ENCODE measurements around the gene WDR47. TPM values are rescaled to one million over a fixed set of nuclear protein-coding genes. Genes with fewer than 3 reads are reported as not detected.

WDR47 gene
- polyA plus RNA-seq, 2 of the 4 experiments (the other 2 are of a cell fraction), result 5.5 to 10.8 TPM

DNA sequence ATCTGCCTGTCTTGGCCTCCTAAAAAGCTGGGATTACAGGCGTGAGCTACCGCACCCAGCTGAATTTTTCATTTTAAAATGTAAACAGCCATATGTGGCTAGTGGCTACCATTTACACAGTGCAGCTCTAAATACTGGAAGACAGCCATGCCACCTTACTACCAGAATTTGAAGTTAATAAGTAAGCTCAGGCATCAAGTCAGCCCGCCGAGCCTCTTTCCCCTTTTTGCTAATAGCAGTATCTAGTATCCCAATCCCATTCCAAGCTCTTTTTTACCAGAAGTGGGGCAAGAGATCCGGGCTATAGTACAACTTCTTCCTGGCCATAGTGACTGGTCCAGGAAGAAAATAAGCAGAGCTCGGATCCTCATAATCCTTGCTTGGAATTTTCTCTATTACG, 18.8 kb upstream of the WDR47 start:
- Histone ChIP-seq H3K4me3 (no peak overlapping the region), H3K4me2 (no peak overlapping the region), H3K27ac (no peak overlapping the region), H3K9me3 (no peaks in the 10 kb centered on the region), H3K4me1 (no peaks in the 10 kb centered on the region)
- POLR2A ChIA-PET, result interaction anchor here (1.1 kb wide), 1 partner anchor 19 kb away, joined by 4 read pairs; the partner anchor contains the start of gene WDR47
- CTCF ChIA-PET, result interaction anchor here (0.9 to 1.6 kb wide), 5 partner anchors 12 to 52 kb away, joined by 3 to 7 read pairs (median 4); a partner anchor contains a TSS
- FAIRE-seq (no peak), DNase-seq (ENCODE audit: low read depth in 1 of 2, low spot score in 1 of 2) (no peak), ATAC-seq (no peak)
- 64% methylated on average over 7 of the region's 7 CpGs for WGBS (ENCODE audit: missing lambda C conversion rate)
- no peak for TF ChIP-seq TFCP2L1 (CRISPR knock-in tag; IDR thresholded peaks at IDR 0.05)
- TF ChIP-seq, protein P1, sequence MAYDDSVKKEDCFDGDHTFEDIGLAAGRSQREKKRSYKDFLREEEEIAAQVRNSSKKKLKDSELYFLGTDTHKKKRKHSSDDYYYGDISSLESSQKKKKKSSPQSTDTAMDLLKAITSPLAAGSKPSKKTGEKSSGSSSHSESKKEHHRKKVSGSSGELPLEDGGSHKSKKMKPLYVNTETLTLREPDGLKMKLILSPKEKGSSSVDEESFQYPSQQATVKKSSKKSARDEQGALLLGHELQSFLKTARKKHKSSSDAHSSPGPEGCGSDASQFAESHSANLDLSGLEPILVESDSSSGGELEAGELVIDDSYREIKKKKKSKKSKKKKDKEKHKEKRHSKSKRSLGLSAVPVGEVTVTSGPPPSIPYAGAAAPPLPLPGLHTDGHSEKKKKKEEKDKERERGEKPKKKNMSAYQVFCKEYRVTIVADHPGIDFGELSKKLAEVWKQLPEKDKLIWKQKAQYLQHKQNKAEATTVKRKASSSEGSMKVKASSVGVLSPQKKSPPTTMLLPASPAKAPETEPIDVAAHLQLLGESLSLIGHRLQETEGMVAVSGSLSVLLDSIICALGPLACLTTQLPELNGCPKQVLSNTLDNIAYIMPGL (CRISPR knock-in tag; IDR thresholded peaks at IDR 0.05; ENCODE audit: borderline replicate concordance), result no peak
- no peak for TF ChIP-seq RARB (CRISPR knock-in tag; IDR thresholded peaks at IDR 0.05)
- TF ChIP-seq EP300 (IDR thresholded peaks at IDR 0.05), result no peak
- no peak for TF ChIP-seq KDM5A (IDR thresholded peaks at IDR 0.05)
- TF ChIP-seq POLR2AphosphoS2 (conservative IDR thresholded peaks at IDR 0.05; ENCODE audit: low read length), result no peak
- TF ChIP-seq RFX5 (IDR thresholded peaks at IDR 0.05), result no peak
- TF ChIP-seq, protein P2, sequence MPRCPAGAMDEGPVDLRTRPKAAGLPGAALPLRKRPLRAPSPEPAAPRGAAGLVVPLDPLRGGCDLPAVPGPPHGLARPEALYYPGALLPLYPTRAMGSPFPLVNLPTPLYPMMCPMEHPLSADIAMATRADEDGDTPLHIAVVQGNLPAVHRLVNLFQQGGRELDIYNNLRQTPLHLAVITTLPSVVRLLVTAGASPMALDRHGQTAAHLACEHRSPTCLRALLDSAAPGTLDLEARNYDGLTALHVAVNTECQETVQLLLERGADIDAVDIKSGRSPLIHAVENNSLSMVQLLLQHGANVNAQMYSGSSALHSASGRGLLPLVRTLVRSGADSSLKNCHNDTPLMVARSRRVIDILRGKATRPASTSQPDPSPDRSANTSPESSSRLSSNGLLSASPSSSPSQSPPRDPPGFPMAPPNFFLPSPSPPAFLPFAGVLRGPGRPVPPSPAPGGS (IDR thresholded peaks at IDR 0.05), result no peak
- no peak for TF ChIP-seq JUNB (IDR thresholded peaks at IDR 0.05)
- TF ChIP-seq HDAC2 (IDR thresholded peaks at IDR 0.05), result no peak
- no peak for TF ChIP-seq CEBPB (IDR thresholded peaks at IDR 0.05)
- TF ChIP-seq FOXS1 (CRISPR knock-in tag; IDR thresholded peaks at IDR 0.05), result no peak
- TF ChIP-seq CBX8 (IDR thresholded peaks at IDR 0.05), result no peak

- FAIRE-seq, result no peak
- Histone ChIP-seq H3K4me3 (no peak overlapping the region), H3K4me1 (no peaks in the 10 kb centered on the region), H3K27ac (no peak overlapping the region), H3K9me3 (no peaks in the 10 kb centered on the region), H3K4me2 (no peak overlapping the region)
- no peak for DNase-seq (ENCODE audit: low read depth in 1 of 2, low spot score in 1 of 2)
- ATAC-seq, result no peak
- ChIA-PET CTCF (no interaction called here), POLR2A (no interaction called here)
- no peak for TF ChIP-seq SMC3 (IDR thresholded peaks at IDR 0.05)
- TF ChIP-seq HOXB13 (CRISPR knock-in tag; IDR thresholded peaks at IDR 0.05; ENCODE audit: low read depth), result no peak
- no peak for TF ChIP-seq ZC3H11A (IDR thresholded peaks at IDR 0.05)
- TF ChIP-seq, protein P3, sequence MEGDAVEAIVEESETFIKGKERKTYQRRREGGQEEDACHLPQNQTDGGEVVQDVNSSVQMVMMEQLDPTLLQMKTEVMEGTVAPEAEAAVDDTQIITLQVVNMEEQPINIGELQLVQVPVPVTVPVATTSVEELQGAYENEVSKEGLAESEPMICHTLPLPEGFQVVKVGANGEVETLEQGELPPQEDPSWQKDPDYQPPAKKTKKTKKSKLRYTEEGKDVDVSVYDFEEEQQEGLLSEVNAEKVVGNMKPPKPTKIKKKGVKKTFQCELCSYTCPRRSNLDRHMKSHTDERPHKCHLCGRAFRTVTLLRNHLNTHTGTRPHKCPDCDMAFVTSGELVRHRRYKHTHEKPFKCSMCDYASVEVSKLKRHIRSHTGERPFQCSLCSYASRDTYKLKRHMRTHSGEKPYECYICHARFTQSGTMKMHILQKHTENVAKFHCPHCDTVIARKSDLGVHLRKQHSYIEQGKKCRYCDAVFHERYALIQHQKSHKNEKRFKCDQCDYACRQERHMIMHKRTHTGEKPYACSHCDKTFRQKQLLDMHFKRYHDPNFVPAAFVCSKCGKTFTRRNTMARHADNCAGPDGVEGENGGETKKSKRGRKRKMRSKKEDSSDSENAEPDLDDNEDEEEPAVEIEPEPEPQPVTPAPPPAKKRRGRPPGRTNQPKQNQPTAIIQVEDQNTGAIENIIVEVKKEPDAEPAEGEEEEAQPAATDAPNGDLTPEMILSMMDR (IDR thresholded peaks at IDR 0.05), result no peak
- no peak for TF ChIP-seq NFE2L2 (conservative IDR thresholded peaks at IDR 0.05; ENCODE audit: low read length)
- no peak for TF ChIP-seq JUN (IDR thresholded peaks at IDR 0.05)
- TF ChIP-seq, protein P4, sequence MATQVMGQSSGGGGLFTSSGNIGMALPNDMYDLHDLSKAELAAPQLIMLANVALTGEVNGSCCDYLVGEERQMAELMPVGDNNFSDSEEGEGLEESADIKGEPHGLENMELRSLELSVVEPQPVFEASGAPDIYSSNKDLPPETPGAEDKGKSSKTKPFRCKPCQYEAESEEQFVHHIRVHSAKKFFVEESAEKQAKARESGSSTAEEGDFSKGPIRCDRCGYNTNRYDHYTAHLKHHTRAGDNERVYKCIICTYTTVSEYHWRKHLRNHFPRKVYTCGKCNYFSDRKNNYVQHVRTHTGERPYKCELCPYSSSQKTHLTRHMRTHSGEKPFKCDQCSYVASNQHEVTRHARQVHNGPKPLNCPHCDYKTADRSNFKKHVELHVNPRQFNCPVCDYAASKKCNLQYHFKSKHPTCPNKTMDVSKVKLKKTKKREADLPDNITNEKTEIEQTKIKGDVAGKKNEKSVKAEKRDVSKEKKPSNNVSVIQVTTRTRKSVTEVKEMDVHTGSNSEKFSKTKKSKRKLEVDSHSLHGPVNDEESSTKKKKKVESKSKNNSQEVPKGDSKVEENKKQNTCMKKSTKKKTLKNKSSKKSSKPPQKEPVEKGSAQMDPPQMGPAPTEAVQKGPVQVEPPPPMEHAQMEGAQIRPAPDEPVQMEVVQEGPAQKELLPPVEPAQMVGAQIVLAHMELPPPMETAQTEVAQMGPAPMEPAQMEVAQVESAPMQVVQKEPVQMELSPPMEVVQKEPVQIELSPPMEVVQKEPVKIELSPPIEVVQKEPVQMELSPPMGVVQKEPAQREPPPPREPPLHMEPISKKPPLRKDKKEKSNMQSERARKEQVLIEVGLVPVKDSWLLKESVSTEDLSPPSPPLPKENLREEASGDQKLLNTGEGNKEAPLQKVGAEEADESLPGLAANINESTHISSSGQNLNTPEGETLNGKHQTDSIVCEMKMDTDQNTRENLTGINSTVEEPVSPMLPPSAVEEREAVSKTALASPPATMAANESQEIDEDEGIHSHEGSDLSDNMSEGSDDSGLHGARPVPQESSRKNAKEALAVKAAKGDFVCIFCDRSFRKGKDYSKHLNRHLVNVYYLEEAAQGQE (IDR thresholded peaks at IDR 0.05), result no peak
- no peak for TF ChIP-seq RARB (CRISPR knock-in tag; IDR thresholded peaks at IDR 0.05)
- TF ChIP-seq, protein P2 (IDR thresholded peaks at IDR 0.05), result no peak
- TF ChIP-seq POLR2A (IDR thresholded peaks at IDR 0.05; ENCODE audit: low read length), result no peak
- TF ChIP-seq, protein P1 (CRISPR knock-in tag; IDR thresholded peaks at IDR 0.05; ENCODE audit: borderline replicate concordance), result no peak
- TF ChIP-seq HOXA7 (CRISPR knock-in tag; IDR thresholded peaks at IDR 0.05), result no peak
- TF ChIP-seq HEYL (CRISPR knock-in tag; IDR thresholded peaks at IDR 0.05), result no peak
- TF ChIP-seq CEBPB (IDR thresholded peaks at IDR 0.05), result no peak
- TF ChIP-seq PHF8 (IDR thresholded peaks at IDR 0.05; ENCODE audit: borderline replicate concordance, low read depth), result no peak
- TF ChIP-seq FOSB (CRISPR knock-in tag; IDR thresholded peaks at IDR 0.05), result no peak
- TF ChIP-seq, protein P5, sequence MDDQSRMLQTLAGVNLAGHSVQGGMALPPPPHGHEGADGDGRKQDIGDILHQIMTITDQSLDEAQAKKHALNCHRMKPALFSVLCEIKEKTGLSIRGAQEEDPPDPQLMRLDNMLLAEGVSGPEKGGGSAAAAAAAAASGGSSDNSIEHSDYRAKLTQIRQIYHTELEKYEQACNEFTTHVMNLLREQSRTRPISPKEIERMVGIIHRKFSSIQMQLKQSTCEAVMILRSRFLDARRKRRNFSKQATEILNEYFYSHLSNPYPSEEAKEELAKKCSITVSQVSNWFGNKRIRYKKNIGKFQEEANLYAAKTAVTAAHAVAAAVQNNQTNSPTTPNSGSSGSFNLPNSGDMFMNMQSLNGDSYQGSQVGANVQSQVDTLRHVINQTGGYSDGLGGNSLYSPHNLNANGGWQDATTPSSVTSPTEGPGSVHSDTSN (IDR thresholded peaks at IDR 0.05), result no peak
These were observed 17.1 kb upstream of the WDR47 start for GRCh38 chr1:109059026-109059425.

Data from A549 (cell line).